IMR-90 (cell line): ENCODE data around the gene ST8SIA6. TPM values are rescaled to one million over a fixed set of nuclear protein-coding genes. Genes with fewer than 3 reads are reported as not detected.

Source experiments
- ATAC-seq: fragments of 200-7000 bp; cut with Tn5 transposase; 2 replicates; pipeline ENCODE4 v1.9.1; 2020; ENCODE audit warnings: low read depth, mild to moderate bottlenecking, moderate library complexity
- BruUV-seq: library from RNA; stranded (reverse); fragments of 400-500 nt; replicated peaks from 2 replicates; lab custom pipeline; 2021; lab: Mats Ljungman, UMichigan
- CTCF ChIA-PET: fragments of 300-600 bp; formaldehyde crosslinking; extraction: SDS; loops from one replicate; lab custom pipeline; 2021; ENCODE audit warnings: antibody characterized with exemption; lab: Yijun Ruan, JAX
- POLR2A ChIA-PET: fragments of 300-600 bp; sonication (Branson Sonifier 250); formaldehyde crosslinking; loops from one replicate; lab custom pipeline; 2022; ENCODE audit warnings: antibody characterized with exemption; ENCODE audit not compliant: unreplicated experiment; lab: Charles Lee
- DNase-seq: peaks from one replicate; pipeline ENCODE4 v3.0.0; 2013
- H2AFZ ChIP-seq: replicated peaks from 2 replicates; pipeline ENCODE3; 2013; ENCODE audit warnings: low read length, mild to moderate bottlenecking; ENCODE audit not compliant: poor library complexity
- H2AK5ac ChIP-seq: 2 replicates; pipeline ENCODE4 v1.6.1; 2013; ENCODE audit warnings: low read depth, low read length, inconsistent platforms
- H2AK9ac ChIP-seq: replicated peaks from 2 replicates; pipeline ENCODE3; 2013; ENCODE audit warnings: mild to moderate bottlenecking, low read depth, low read length, moderate library complexity; ENCODE audit not compliant: poor library complexity
- H2BK120ac ChIP-seq: 2 replicates; pipeline ENCODE4 v1.6.1; 2013; ENCODE audit warnings: low read depth, low read length, inconsistent platforms
- H2BK15ac ChIP-seq: 3 replicates; pipeline ENCODE4 v1.6.1; 2013; ENCODE audit warnings: low read depth, low read length, inconsistent platforms
- H2BK20ac ChIP-seq: 2 replicates; pipeline ENCODE4 v1.6.1; 2013; ENCODE audit warnings: low read depth, mild to moderate bottlenecking, inconsistent platforms, low read length, moderate library complexity
- H2BK5ac ChIP-seq: 2 replicates; pipeline ENCODE4 v1.6.1; 2013; ENCODE audit warnings: mild to moderate bottlenecking, low read depth, low read length, inconsistent platforms; ENCODE audit not compliant: poor library complexity, severe bottlenecking
- H3K14ac ChIP-seq: replicated peaks from 2 replicates; pipeline ENCODE4 v1.6.1; 2013; ENCODE audit warnings: low read depth, low read length, inconsistent platforms
- H3K18ac ChIP-seq: 2 replicates; pipeline ENCODE4 v1.6.1; 2013; ENCODE audit warnings: low read depth, low read length, control low read depth
- H3K23ac ChIP-seq: 2 replicates; pipeline ENCODE4 v1.6.1; 2013; ENCODE audit warnings: low read depth, low read length, inconsistent platforms
- H3K27ac ChIP-seq: 2 replicates; pipeline ENCODE4 v1.5.1; 2013; ENCODE audit warnings: mild to moderate bottlenecking, control low read depth, low read length; ENCODE audit not compliant: insufficient read depth
- H3K27me3 ChIP-seq: 2 replicates; pipeline ENCODE4 v1.6.1; 2013; ENCODE audit warnings: low read length; ENCODE audit not compliant: control insufficient read depth, insufficient read depth
- H3K36me3 ChIP-seq: 2 replicates; pipeline ENCODE4 v1.6.1; 2013; ENCODE audit warnings: low read length, mixed read lengths; ENCODE audit not compliant: control insufficient read depth, insufficient read depth
- H3K4ac ChIP-seq: 2 replicates; pipeline ENCODE4 v1.6.1; 2013; ENCODE audit warnings: low read depth, low read length, inconsistent platforms
- H3K4me1 ChIP-seq: 2 replicates; pipeline ENCODE4 v1.6.1; 2013; ENCODE audit warnings: low read length, mixed read lengths; ENCODE audit not compliant: control insufficient read depth, insufficient read depth
- H3K4me2 ChIP-seq: 2 replicates; pipeline ENCODE4 v1.6.1; 2013; ENCODE audit warnings: low read depth, mild to moderate bottlenecking, control low read depth, low read length, moderate library complexity
- H3K4me3 ChIP-seq: 2 replicates; pipeline ENCODE4 v1.5.1; 2013; ENCODE audit warnings: low read depth, mild to moderate bottlenecking, control low read depth, low read length, moderate library complexity; ENCODE audit not compliant: insufficient read depth
- H3K56ac ChIP-seq: 2 replicates; pipeline ENCODE4 v1.6.1; 2013; ENCODE audit warnings: low read length, inconsistent platforms; ENCODE audit not compliant: insufficient read depth; ENCODE audit errors: extremely low read depth
- H3K79me1 ChIP-seq, 2 experiments: 2 replicates each; pipeline ENCODE4 v1.6.1; 2013; ENCODE audit warnings: low read length in 2 of 2, inconsistent platforms in 1 of 2, low read depth in 1 of 2
- H3K9ac ChIP-seq: 2 replicates; pipeline ENCODE4 v1.6.1; 2013; ENCODE audit warnings: low read depth, low read length, control low read depth
- H3K9me1 ChIP-seq: 2 replicates; pipeline ENCODE4 v1.6.1; 2013; ENCODE audit warnings: low read length, inconsistent platforms; ENCODE audit not compliant: insufficient read depth
- H3K9me3 ChIP-seq: 2 replicates; pipeline ENCODE4 v1.6.1; 2013; ENCODE audit warnings: low read length; ENCODE audit not compliant: control insufficient read depth, insufficient read depth
- H4K20me1 ChIP-seq: 2 replicates; pipeline ENCODE4 v1.6.1; 2013; ENCODE audit warnings: low read length, inconsistent platforms; ENCODE audit not compliant: insufficient read depth
- H4K5ac ChIP-seq: 2 replicates; pipeline ENCODE4 v1.6.1; 2013; ENCODE audit warnings: mild to moderate bottlenecking, low read depth, low read length, control low read depth
- H4K8ac ChIP-seq, 2 experiments: 2 replicates each; pipeline ENCODE4 v1.6.1; 2013; ENCODE audit warnings: low read depth in 2 of 2, low read length in 2 of 2, control low read depth in 1 of 2, inconsistent platforms in 1 of 2
- H4K91ac ChIP-seq: 2 replicates; pipeline ENCODE4 v1.6.1; 2013; ENCODE audit warnings: low read depth, low read length, inconsistent platforms; ENCODE audit not compliant: insufficient read depth
- BHLHE40 ChIP-seq: fragments of 150-350 bp; IDR thresholded peaks from 2 replicates; pipeline ENCODE4 v1.6.1; 2016; ENCODE audit warnings: mild to moderate bottlenecking, low read depth, low read length
- ELK1 ChIP-seq: fragments of 150-350 bp; IDR thresholded peaks from 2 replicates; pipeline ENCODE4 v1.6.1; 2016; ENCODE audit warnings: low read depth, mild to moderate bottlenecking, low read length, moderate library complexity, borderline replicate concordance
- POLR2A ChIP-seq: IDR thresholded peaks from 2 replicates; pipeline ENCODE4 v1.6.1; 2012; ENCODE audit warnings: mild to moderate bottlenecking, low read depth, low read length
- WGBS, 2 experiments: methylation state at CpG; one replicate each; pipeline versions ENCODE4 v1.1.5 to v1.1.7; 2013; ENCODE audit warnings: missing lambda C conversion rate in 2 of 2; ENCODE audit not compliant: insufficient read length in 1 of 2; ENCODE audit errors: extremely low coverage in 2 of 2; 5-methylcytosine and 5-hydroxymethylcytosine counted together
- dilution Hi-C: fragments of 300-500 bp; cut with HindIII; formaldehyde crosslinking; loops from one replicate; pipeline ENCODE4 v1.14.3; 2018; ENCODE audit warnings: low sequenced_read_pairs; ENCODE audit not compliant: unreplicated experiment
- in situ Hi-C: fragments of 300-500 bp; cut with MboI; formaldehyde crosslinking; loops from 3 replicates; pipeline ENCODE4 v1.14.3; 2019; ENCODE audit warnings: low sequenced_read_pairs, inconsistent platforms, mixed read lengths
- intact Hi-C: fragments of 100-400 bp; cut with micrococcal nuclease; formaldehyde crosslinking; loops from 2 replicates; pipeline ENCODE4 v1.10.0; 2022
- polyA plus RNA-seq, 3 experiments: library from polyadenylated mRNA; depleted of rRNA; stranded (reverse); fragments of >200 nt; gene quantifications; 2 replicates each; pipeline ENCODE4 v1.2.3, GENCODE V29; 2012; ENCODE audit warnings: low replicate concordance in 1 of 3
- total RNA-seq: library from RNA; depleted of rRNA; stranded (reverse); fragments of >200 nt; gene quantifications from 2 replicates; pipeline ENCODE4 v1.2.3, GENCODE V29; 2012

Gene ST8SIA6
- total and polyA plus RNA-seq, 2 of the 4 experiments (the other 2 are of a cell fraction): 0.10 to 0.18 TPM

GRCh38 chr10:17356820-17357219 lies 97.6 kb downstream of the ST8SIA6 start:
- Histone ChIP-seq H2BK5ac (no peak overlapping the region), H3K27ac (no peak overlapping the region), H4K8ac (no peak overlapping the region), H4K20me1 (no peaks in the 10 kb centered on the region), H3K4me2 (no peak overlapping the region), H4K91ac (no peak overlapping the region), H3K4me1 (no peaks in the 10 kb centered on the region), H3K56ac (no peak overlapping the region), H3K4ac (no peak overlapping the region), H3K23ac (no peak overlapping the region), H3K4me3 (no peak overlapping the region), H3K36me3 (no peaks in the 10 kb centered on the region), H4K5ac (no peak overlapping the region), H3K9me3 (no peaks in the 10 kb centered on the region), H3K9ac (no peak overlapping the region), H3K9me1 (no peaks in the 10 kb centered on the region), H3K79me1 (no peaks in the 10 kb centered on the region), H3K27me3 (peaks cover 8% of the 10 kb centered on the region), H2BK15ac (no peak overlapping the region), H2AK5ac (no peak overlapping the region), H2BK20ac (no peak overlapping the region), H3K18ac (no peak overlapping the region), H2AFZ (no peak overlapping the region), H2BK120ac (no peak overlapping the region), H3K14ac (no peak overlapping the region), H2AK9ac (no peak overlapping the region)
- in situ Hi-C loops (no loop called here), dilution Hi-C loops (no loop called here), intact Hi-C loops (no loop called here)
- ATAC-seq (no peak), DNase-seq (no peak)
- ChIA-PET CTCF (no interaction called here), POLR2A (no interaction called here)
- TF ChIP-seq ELK1: no peak
- no peak for TF ChIP-seq POLR2A
- no peak for TF ChIP-seq BHLHE40
- WGBS, 2 experiments: no CpG with 5 or more reads among the region's 2 CpGs
- no TSS peak for BruUV-seq
